GM10266 (cell line): ENCODE data around the gene PVALB.

ENCODE experiments used
- DNase-seq: peaks from one replicate; pipeline ENCODE4 v3.0.0; 2012; ENCODE audit errors: extremely low spot score
- CTCF ChIP-seq: IDR thresholded peaks from 2 replicates; pipeline ENCODE4 v1.5.1; 2012; ENCODE audit warnings: mild to moderate bottlenecking, low read depth; ENCODE audit not compliant: control insufficient read depth, insufficient read depth; ENCODE audit errors: missing control alignments

PVALB gene

DNA sequence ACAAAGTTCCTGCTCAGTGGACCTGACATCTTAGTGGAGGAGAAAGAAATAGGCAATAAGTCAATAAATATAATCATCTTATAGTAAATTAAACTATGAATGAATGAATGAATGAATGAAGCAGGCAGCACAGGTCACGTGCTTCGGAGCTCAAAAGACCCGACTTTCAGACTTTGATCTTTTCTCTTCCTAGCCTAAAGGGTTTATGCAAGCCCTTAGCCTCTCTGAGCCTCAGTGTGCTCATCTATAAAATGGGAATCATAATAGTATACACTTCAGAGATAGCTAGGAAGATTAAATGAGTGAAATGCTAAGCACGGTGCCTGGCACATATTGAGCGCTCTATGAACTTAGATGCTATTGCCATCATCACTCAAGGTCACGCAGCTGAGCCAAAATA, 7.5 kb downstream of the PVALB start:
- TF ChIP-seq CTCF = no peak
- DNase-seq = no peak

DNA sequence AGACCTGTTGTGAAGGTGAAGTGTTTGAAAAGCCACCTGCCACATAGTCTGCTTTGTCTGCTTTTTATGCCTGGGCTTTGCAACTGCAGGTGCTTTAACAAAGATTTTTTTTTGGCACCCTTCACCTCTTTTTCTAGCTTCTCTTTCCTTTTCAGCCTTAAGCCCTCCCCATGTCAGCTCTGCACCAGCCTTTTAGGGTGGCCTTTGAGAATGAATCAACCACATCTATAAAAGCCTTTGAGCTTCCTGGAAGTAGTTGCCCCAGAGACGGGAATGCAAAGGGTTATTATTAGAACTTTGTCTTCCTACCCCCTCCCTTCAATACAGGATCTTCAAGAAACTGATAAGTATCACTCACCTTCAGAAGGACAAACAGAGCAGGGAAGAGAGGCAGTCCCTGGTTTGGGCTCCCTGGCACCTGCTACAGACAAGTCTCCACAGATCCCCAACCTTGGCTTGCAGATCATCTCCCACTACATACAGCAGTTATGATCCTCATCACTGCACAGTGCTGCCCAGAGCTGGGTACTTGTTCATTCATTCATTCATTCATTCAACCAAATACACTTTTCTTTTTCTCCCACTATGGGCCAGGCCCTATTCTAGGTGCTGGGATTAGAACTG, 8.0 kb downstream of the PVALB start:
- no peak for TF ChIP-seq CTCF
- DNase-seq = no peak

- TF ChIP-seq CTCF = no peak
Measured at GRCh38 chr22:36807627-36808026, 9.2 kb downstream of the PVALB start.

DNA sequence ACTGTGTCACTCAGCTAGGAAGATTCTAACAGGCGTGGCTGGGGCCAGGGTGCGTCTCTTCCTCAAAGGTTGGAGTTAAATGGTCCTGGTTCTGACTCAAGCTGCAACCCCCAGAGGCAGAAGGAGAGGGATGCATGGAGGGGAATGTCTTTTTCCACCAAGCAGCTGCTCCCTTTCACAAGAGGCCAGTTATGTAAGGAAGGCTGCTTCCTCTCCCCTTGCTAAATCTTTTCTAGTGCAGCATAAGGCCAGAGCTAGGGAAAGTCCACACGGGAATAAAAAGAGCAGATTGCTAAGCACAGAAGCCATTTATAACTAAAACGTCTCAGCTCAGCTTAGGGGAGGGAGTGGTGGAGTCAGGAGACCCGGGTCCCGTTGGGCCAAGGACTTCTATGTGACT, 10.0 kb downstream of the PVALB start:
- no peak for TF ChIP-seq CTCF
- DNase-seq = no peak

More at GRCh38 chr22:36807627-36808026, 9.2 kb downstream of the PVALB start:
- DNase-seq = no peak

DNA sequence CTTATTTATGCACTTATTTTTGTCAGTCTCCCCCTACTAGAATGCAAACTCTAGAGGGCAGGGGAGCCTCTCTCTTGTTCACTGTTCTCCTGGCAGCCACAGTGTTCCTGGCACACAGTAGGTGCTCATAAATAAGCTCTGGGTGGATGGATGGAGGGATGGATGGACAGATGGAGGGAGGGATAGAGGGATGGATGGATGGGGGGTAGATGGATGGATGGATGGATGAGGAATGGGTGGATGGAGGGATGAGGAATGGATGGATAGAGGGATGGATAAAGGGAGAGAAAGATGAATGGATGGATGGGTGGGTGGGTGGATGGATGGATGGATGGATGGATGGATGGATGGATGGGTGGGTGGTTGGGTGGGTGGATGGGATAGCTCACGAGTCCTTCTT, 13.5 kb downstream of the PVALB start:
- no peak for DNase-seq
- TF ChIP-seq CTCF = no peak

DNA sequence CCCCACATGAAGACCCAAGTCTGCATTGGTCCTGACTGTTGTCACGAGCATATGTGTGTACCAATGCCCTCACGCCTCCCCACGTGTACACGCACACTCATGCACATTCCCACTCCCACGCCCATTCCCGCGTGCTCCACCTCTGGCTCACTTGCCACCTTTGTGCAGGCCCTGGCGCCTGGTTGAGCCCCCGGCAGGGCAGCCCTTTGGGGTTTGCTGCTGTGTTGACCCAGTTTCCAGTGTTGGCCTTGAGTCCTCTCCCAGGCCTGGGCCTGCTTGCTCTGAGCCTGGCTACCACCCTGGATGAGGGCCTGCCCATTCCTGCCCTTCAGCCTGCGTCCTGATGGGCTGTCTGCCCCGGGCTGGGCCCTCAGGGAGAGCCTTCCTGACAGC, 18.2 kb downstream of the PVALB start:
- no peak for DNase-seq
- TF ChIP-seq CTCF = no peak

DNA sequence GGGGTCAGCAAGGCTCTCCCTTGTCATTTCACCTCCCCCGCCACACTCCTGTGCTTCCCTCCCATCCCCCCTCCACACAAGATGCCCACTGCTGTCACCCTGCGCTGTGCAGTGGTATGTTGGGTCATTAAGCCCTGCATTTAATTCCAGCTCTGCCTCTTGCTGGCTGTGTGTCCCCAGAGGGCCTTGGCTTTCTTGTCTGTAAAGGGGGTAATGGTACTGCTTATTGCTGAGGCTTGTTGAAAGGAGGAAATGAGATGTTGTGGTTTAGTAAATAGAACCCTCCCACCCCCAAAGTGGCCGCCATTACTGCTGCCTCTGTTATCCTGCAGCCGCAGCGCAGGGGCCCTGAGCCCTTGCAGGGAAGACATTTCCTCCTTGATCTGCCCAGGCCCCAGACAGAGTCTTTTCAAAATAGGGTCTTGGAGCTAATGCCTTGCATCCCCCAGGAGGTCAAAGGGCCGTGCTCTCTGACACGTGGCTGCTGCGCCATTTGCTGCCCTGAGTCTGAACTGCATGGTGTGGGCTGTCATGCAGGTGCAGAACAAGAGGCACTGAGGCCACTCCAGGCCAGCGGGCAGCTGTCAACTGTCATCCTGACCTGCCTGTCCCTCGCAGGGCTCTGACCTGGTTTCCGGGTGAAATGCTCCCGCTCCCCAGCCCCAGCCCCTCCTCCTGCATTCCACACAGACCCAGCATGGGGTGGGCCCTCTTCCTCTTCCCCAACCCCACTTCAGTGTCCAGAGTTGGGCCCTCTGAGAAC, 18.7 kb downstream of the PVALB start:
- TF ChIP-seq CTCF = no peak
- DNase-seq = no peak
